Measurements from ENCODE around the gene PROB1.
A peak's percentile ranks its signal among the peaks of the same experiment; 100 is the strongest.

PROB1 gene

GRCh38 chr5:139341689-139342422 lies 53.0 kb downstream of the PROB1 start, which contains the start of gene PAIP2:
Gene PAIP2, plus strand, starts transcription at chr5:139341854. Its CDS starts 21,931 bp downstream, at chr5:139363785.
- H3K4me3 ChIP-seq (ENCODE audit: low read depth, low read length): peak within 1 kb of the TSS; percentile 99

GRCh38 chr5:139341187-139341688 lies 53.7 kb downstream of the PROB1 start:
- H3K4me3 ChIP-seq (ENCODE audit: low read depth, low read length): peak overlapping the region; percentile 0
